A549 (cell line): ENCODE results near the gene GSG1L. TPM values are rescaled to one million over a fixed set of nuclear protein-coding genes. Genes with fewer than 3 reads are reported as not detected.

Experiments
- ATAC-seq, 2 experiments: fragments of 200-7000 bp in 1 of 2; fragments of >200 bp in 1 of 2; cut with Nextera tagmentation in 1 of 2; cut with Tn5 transposase in 1 of 2; 3 replicates each; pipeline versions ENCODE4 v1.8.0 to v1.9.1; 2018 to 2020; ENCODE audit warnings: mild to moderate bottlenecking in 1 of 2, moderate library complexity in 1 of 2
- CTCF ChIA-PET: fragments of 300-600 bp; sonication (Branson Sonifier 250); formaldehyde crosslinking; extraction: SDS; loops from one replicate; lab custom pipeline; 2021; ENCODE audit warnings: antibody characterized with exemption, inconsistent platforms; lab: Yijun Ruan, JAX
- POLR2A ChIA-PET: fragments of 350-600 bp; formaldehyde crosslinking; extraction: SDS; loops from one replicate; lab custom pipeline; 2021; ENCODE audit warnings: antibody characterized with exemption, inconsistent platforms; lab: Yijun Ruan, JAX
- DNase-seq, 2 experiments: peaks; one replicate each; pipeline versions ENCODE4 v3.0.0 to v3.0.0-alpha.2; 2011 to 2016; ENCODE audit warnings: low read depth in 1 of 2, low spot score in 1 of 2
- FAIRE-seq: peaks from 2 replicates; lab custom pipeline; 2011; peaks lifted over from hg19 to GRCh38; lab: Jason Lieb, UNC
- H3K27ac ChIP-seq, 2 experiments: fragments of >200 bp; sonication (Bioruptor Twin); formaldehyde crosslinking; 3 replicates each; pipeline ENCODE4 v1.5.1; 2016 to 2017
- H3K4me1 ChIP-seq: fragments of >200 bp; sonication (Bioruptor Twin); formaldehyde crosslinking; 3 replicates; pipeline ENCODE4 v1.6.1; 2016
- H3K4me2 ChIP-seq: fragments of >200 bp; sonication (Bioruptor Twin); formaldehyde crosslinking; 3 replicates; pipeline ENCODE4 v1.6.1; 2016
- H3K4me3 ChIP-seq: fragments of >200 bp; sonication (Bioruptor Twin); formaldehyde crosslinking; 3 replicates; pipeline ENCODE4 v1.5.1; 2016
- H3K9me3 ChIP-seq: fragments of >200 bp; sonication (Bioruptor Twin); formaldehyde crosslinking; 3 replicates; pipeline ENCODE4 v1.6.1; 2016
- BHLHE40 ChIP-seq: IDR thresholded peaks from 2 replicates; pipeline ENCODE4 v1.6.1; 2012; ENCODE audit warnings: low read depth, low read length, inconsistent platforms
- CBX2 ChIP-seq: fragments of 200-600 bp; sonication (generic); IDR thresholded peaks from 2 replicates; pipeline ENCODE4 v1.6.1; 2016; ENCODE audit warnings: low read depth, mild to moderate bottlenecking, borderline replicate concordance
- CBX8 ChIP-seq: fragments of 200-600 bp; sonication (generic); IDR thresholded peaks from 2 replicates; pipeline ENCODE4 v1.6.1; 2016
- CHD4 ChIP-seq: fragments of 200-600 bp; sonication (generic); IDR thresholded peaks from 2 replicates; pipeline ENCODE4 v1.6.1; 2016; ENCODE audit warnings: antibody characterized with exemption, mild to moderate bottlenecking, borderline replicate concordance
- EHF ChIP-seq: fragments of 250-450 bp; sonication (Bioruptor Pico); IDR thresholded peaks from 2 replicates; pipeline ENCODE4 v1.5.0; 2020; ENCODE audit warnings: mild to moderate bottlenecking
- EP300 ChIP-seq, 2 experiments: fragments of >200 bp; sonication (Bioruptor Twin); formaldehyde crosslinking; IDR thresholded peaks; 2 replicates in 1 of 2; 3 replicates in 1 of 2; pipeline ENCODE4 v1.6.1; 2016 to 2017
- FOXS1 ChIP-seq: fragments of 250-450 bp; sonication (Bioruptor Pico); IDR thresholded peaks from 2 replicates; pipeline ENCODE4 v1.5.0; 2020; ENCODE audit warnings: mild to moderate bottlenecking, moderate library complexity
- GATA3 ChIP-seq: IDR thresholded peaks from 2 replicates; pipeline ENCODE4 v1.6.1; 2012; ENCODE audit warnings: borderline replicate concordance
- HDAC2 ChIP-seq: fragments of 200-600 bp; sonication (generic); IDR thresholded peaks from 2 replicates; pipeline ENCODE4 v1.6.1; 2016
- KDM5A ChIP-seq: fragments of 200-600 bp; sonication (generic); IDR thresholded peaks from 2 replicates; pipeline ENCODE4 v1.6.1; 2016; ENCODE audit warnings: antibody characterized with exemption, mild to moderate bottlenecking
- MAFK ChIP-seq: fragments of 450-650 bp; IDR thresholded peaks from 2 replicates; pipeline ENCODE4 v1.6.1; 2014; ENCODE audit not compliant: partially characterized antibody
- NFE2L2 ChIP-seq: fragments of 150-350 bp; conservative IDR thresholded peaks from 2 replicates; pipeline ENCODE4 v1.6.1; 2014; ENCODE audit warnings: low read length
- SREBF2 ChIP-seq: fragments of 450-650 bp; IDR thresholded peaks from 2 replicates; pipeline ENCODE4 v1.6.1; 2014; ENCODE audit warnings: mild to moderate bottlenecking, moderate library complexity
- TFCP2L1 ChIP-seq: fragments of 250-450 bp; sonication (Bioruptor Pico); IDR thresholded peaks from 2 replicates; pipeline ENCODE4 v1.5.0; 2021; ENCODE audit warnings: mild to moderate bottlenecking
- ZC3H11A ChIP-seq: fragments of 450-650 bp; IDR thresholded peaks from 2 replicates; pipeline ENCODE4 v1.6.1; 2014; ENCODE audit warnings: antibody characterized with exemption, mild to moderate bottlenecking
- ZNF302 ChIP-seq: fragments of 250-450 bp; sonication (Bioruptor Pico); IDR thresholded peaks from 2 replicates; pipeline ENCODE4 v1.9.0; 2021; ENCODE audit warnings: inconsistent platforms, mild to moderate bottlenecking, moderate library complexity
- WGBS: methylation state at CpG from one replicate; pipeline ENCODE4 v1.1.6; 2017; ENCODE audit errors: missing lambda C conversion rate; 5-methylcytosine and 5-hydroxymethylcytosine counted together
- polyA plus RNA-seq, 4 experiments: library from polyadenylated mRNA; depleted of rRNA in 3 of 4; stranded (reverse); fragments of >200 nt; fragmentation: RNase III in 1 of 4; extraction: RNeasy Plus Mini Kit Qiagen cat#74134 plus additional on column Dnase treatment in 1 of 4; gene quantifications; 2 replicates in 3 of 4; 3 replicates in 1 of 4; pipeline ENCODE4 v1.2.3, GENCODE V29; 2011 to 2017
- TF ChIP-seq, protein P1 (sequence below): fragments of 450-650 bp; IDR thresholded peaks from 2 replicates; pipeline ENCODE4 v1.6.1; 2014; ENCODE audit warnings: antibody characterized with exemption
- TF ChIP-seq, protein P2 (sequence below): fragments of 150-350 bp; IDR thresholded peaks from 2 replicates; pipeline ENCODE4 v1.6.1; 2014; ENCODE audit warnings: low read depth, mild to moderate bottlenecking, low read length
- TF ChIP-seq, protein P3 (sequence below): IDR thresholded peaks from 2 replicates; pipeline ENCODE4 v1.6.1; 2012
- TF ChIP-seq, protein P4 (sequence below): fragments of 250-450 bp; sonication (Bioruptor Pico); IDR thresholded peaks from 2 replicates; pipeline ENCODE4 v1.5.0; 2021; ENCODE audit warnings: mild to moderate bottlenecking, moderate library complexity, borderline replicate concordance
- TF ChIP-seq, protein P5 (sequence below): fragments of 250-450 bp; sonication (Bioruptor Pico); IDR thresholded peaks from 2 replicates; pipeline ENCODE4 v1.5.0; 2020; ENCODE audit warnings: low read depth, mild to moderate bottlenecking, moderate library complexity
- TF ChIP-seq, protein P6 (sequence below): IDR thresholded peaks from 2 replicates; pipeline ENCODE4 v1.6.1; 2012; ENCODE audit warnings: low read depth, borderline replicate concordance

GSG1L gene
- polyA plus RNA-seq, 2 of the 4 experiments (the other 2 are of a cell fraction), result not detected

DNA sequence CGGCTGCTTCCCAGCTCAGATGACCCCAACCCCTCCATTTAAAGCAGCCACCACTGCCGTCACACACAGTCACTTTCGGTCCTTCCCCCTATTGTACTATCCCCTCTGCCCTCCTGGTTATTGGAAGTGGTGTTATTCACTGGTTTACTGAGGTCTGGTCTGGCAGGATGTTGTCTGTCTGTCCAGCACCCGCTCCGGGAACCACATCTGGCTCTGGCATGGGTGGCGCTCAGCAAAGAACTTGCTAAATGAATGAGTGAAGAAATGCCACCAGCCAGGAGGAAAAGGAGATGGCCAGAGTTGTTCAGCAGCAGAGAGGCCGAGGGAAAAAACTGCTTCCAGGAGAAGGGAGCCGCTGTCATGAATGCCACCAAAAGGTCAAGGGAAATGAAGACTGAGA is 161.6 kb downstream of the GSG1L start:
- Histone ChIP-seq H3K4me2 (no peak overlapping the region), H3K4me1 (no peaks in the 10 kb centered on the region), H3K9me3 (no peaks in the 10 kb centered on the region), H3K27ac (no peak overlapping the region), H3K4me3 (no peak overlapping the region)
- ATAC-seq, result no peak
- 24% methylated on average over 8 of the region's 8 CpGs for WGBS
- DNase-seq, result no peak
- no peak for FAIRE-seq
- POLR2A ChIA-PET, result no interaction called here
- CTCF ChIA-PET, result interaction anchor here (0.5 to 0.6 kb wide), 2 partner anchors 89 to 278 kb away, joined by 3 read pairs; no protein-coding TSS in a partner anchor
- TF ChIP-seq, protein P1, sequence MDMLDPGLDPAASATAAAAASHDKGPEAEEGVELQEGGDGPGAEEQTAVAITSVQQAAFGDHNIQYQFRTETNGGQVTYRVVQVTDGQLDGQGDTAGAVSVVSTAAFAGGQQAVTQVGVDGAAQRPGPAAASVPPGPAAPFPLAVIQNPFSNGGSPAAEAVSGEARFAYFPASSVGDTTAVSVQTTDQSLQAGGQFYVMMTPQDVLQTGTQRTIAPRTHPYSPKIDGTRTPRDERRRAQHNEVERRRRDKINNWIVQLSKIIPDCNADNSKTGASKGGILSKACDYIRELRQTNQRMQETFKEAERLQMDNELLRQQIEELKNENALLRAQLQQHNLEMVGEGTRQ, result no peak
- no peak for TF ChIP-seq TFCP2L1
- TF ChIP-seq, protein P2, sequence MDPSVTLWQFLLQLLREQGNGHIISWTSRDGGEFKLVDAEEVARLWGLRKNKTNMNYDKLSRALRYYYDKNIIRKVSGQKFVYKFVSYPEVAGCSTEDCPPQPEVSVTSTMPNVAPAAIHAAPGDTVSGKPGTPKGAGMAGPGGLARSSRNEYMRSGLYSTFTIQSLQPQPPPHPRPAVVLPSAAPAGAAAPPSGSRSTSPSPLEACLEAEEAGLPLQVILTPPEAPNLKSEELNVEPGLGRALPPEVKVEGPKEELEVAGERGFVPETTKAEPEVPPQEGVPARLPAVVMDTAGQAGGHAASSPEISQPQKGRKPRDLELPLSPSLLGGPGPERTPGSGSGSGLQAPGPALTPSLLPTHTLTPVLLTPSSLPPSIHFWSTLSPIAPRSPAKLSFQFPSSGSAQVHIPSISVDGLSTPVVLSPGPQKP, result no peak
- TF ChIP-seq BHLHE40, result no peak
- TF ChIP-seq, protein P3, sequence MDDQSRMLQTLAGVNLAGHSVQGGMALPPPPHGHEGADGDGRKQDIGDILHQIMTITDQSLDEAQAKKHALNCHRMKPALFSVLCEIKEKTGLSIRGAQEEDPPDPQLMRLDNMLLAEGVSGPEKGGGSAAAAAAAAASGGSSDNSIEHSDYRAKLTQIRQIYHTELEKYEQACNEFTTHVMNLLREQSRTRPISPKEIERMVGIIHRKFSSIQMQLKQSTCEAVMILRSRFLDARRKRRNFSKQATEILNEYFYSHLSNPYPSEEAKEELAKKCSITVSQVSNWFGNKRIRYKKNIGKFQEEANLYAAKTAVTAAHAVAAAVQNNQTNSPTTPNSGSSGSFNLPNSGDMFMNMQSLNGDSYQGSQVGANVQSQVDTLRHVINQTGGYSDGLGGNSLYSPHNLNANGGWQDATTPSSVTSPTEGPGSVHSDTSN, result no peak
- TF ChIP-seq, protein P4, sequence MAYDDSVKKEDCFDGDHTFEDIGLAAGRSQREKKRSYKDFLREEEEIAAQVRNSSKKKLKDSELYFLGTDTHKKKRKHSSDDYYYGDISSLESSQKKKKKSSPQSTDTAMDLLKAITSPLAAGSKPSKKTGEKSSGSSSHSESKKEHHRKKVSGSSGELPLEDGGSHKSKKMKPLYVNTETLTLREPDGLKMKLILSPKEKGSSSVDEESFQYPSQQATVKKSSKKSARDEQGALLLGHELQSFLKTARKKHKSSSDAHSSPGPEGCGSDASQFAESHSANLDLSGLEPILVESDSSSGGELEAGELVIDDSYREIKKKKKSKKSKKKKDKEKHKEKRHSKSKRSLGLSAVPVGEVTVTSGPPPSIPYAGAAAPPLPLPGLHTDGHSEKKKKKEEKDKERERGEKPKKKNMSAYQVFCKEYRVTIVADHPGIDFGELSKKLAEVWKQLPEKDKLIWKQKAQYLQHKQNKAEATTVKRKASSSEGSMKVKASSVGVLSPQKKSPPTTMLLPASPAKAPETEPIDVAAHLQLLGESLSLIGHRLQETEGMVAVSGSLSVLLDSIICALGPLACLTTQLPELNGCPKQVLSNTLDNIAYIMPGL (CRISPR knock-in tag), result no peak
- TF ChIP-seq ZNF302 (CRISPR knock-in tag), result no peak

DNA sequence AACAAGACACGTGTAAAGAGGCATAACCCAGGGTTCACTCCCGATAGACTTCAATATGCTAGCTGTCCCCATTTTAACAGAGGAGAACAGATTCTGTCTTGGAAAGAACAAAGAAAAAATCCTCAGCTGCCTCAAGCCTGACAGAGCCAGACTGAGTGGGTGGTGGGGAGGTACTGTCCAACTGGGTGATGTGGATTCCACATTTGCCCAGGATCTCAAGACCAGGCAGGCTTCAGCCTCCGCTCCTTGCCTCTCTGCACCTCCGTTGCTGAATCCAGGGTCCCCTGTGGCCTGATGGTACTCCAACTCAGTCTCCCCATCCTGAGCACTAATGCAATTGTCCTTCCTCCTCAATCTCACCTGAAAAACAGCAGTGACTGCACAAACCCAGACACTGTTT is 163.8 kb downstream of the GSG1L start:
- Histone ChIP-seq H3K27ac (no peak overlapping the region), H3K9me3 (0 out of 3 replicates have a peak, but pooled peaks cover 2% of the 10 kb centered on the region), H3K4me2 (no peak overlapping the region), H3K4me1 (no peaks in the 10 kb centered on the region), H3K4me3 (no peak overlapping the region)
- TF ChIP-seq MAFK, result no peak
- TF ChIP-seq, protein P5, sequence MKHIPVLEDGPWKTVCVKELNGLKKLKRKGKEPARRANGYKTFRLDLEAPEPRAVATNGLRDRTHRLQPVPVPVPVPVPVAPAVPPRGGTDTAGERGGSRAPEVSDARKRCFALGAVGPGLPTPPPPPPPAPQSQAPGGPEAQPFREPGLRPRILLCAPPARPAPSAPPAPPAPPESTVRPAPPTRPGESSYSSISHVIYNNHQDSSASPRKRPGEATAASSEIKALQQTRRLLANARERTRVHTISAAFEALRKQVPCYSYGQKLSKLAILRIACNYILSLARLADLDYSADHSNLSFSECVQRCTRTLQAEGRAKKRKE (CRISPR knock-in tag), result no peak
- TF ChIP-seq FOXS1 (CRISPR knock-in tag), result no peak
- TF ChIP-seq EP300 (IDR thresholded peaks at IDR 0.05), result no peak
- TF ChIP-seq, protein P4 (CRISPR knock-in tag), result no peak
- TF ChIP-seq CHD4, result no peak
- TF ChIP-seq GATA3, result no peak
- TF ChIP-seq ZC3H11A, result no peak
- TF ChIP-seq CBX8, result no peak
- TF ChIP-seq CBX2, result no peak
- no peak for TF ChIP-seq HDAC2
- no peak for TF ChIP-seq SREBF2
- TF ChIP-seq EHF (CRISPR knock-in tag), result no peak
- TF ChIP-seq KDM5A, result no peak
- TF ChIP-seq NFE2L2, result no peak
- no peak for TF ChIP-seq BHLHE40
- TF ChIP-seq, protein P6, sequence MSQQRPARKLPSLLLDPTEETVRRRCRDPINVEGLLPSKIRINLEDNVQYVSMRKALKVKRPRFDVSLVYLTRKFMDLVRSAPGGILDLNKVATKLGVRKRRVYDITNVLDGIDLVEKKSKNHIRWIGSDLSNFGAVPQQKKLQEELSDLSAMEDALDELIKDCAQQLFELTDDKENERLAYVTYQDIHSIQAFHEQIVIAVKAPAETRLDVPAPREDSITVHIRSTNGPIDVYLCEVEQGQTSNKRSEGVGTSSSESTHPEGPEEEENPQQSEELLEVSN, result no peak
- POLR2A ChIA-PET, result no interaction called here
- DNase-seq (no peak), FAIRE-seq (no peak), ATAC-seq (no peak)
- 5% methylated on average over 4 of the region's 4 CpGs for WGBS
- CTCF ChIA-PET, result no interaction called here
